K562 (cell line): Measurements from ENCODE around the gene TP53BP1. TPM values are rescaled to one million over a fixed set of nuclear protein-coding genes. Genes with fewer than 3 reads are reported as not detected.

ENCODE experiments used
- ATF3 ChIP-seq, 2 experiments: fragments of 450-650 bp in 1 of 2; sonication (generic) in 1 of 2; formaldehyde crosslinking in 1 of 2; IDR thresholded peaks in 1 of 2; conservative IDR thresholded peaks in 1 of 2; 2 replicates each; pipeline versions ENCODE4 v1.6.1 to v1.8.1; 2016 to 2023; ENCODE audit warnings: mild to moderate bottlenecking in 2 of 2, moderate library complexity in 2 of 2, inconsistent platforms in 1 of 2, missing genetic modification reagents in 1 of 2
- GABPA ChIP-seq: fragments of 200-800 bp; sonication (Bioruptor generic); conservative IDR thresholded peaks from 2 replicates; pipeline ENCODE4 v1.6.1; 2016; ENCODE audit warnings: low read depth, missing genetic modification characterization, missing compliant biosample characterization
- JUND ChIP-seq, 2 experiments: IDR thresholded peaks; 2 replicates in 1 of 2; 3 replicates in 1 of 2; pipeline ENCODE4 v1.6.1; 2011; ENCODE audit warnings: borderline replicate concordance in 2 of 2, low read depth in 2 of 2, low read length in 2 of 2, improper control_type of control experiment in 1 of 2, missing biosample characterization in 1 of 2, missing genetic modification characterization in 1 of 2, missing genetic modification reagents in 1 of 2
- MEIS2 ChIP-seq: fragments of 450-650 bp; IDR thresholded peaks from 2 replicates; pipeline ENCODE4 v1.6.1; 2014; ENCODE audit warnings: mild to moderate bottlenecking; ENCODE audit not compliant: partially characterized antibody
- PHF20 ChIP-seq: fragments of 450-650 bp; IDR thresholded peaks from 2 replicates; pipeline ENCODE4 v1.6.1; 2018; ENCODE audit not compliant: partially characterized antibody
- REST ChIP-seq, 2 experiments: fragments of 450-650 bp; formaldehyde crosslinking in 1 of 2; IDR thresholded peaks; 2 replicates each; pipeline versions ENCODE4 v1.4.0 to v1.6.1; 2014 to 2020; ENCODE audit warnings: mild to moderate bottlenecking in 2 of 2, borderline replicate concordance in 1 of 2, low read depth in 1 of 2
- SMARCA4 ChIP-seq: fragments of 450-650 bp; IDR thresholded peaks from 2 replicates; pipeline ENCODE4 v1.6.1; 2016
- SOX6 ChIP-seq: fragments of 450-650 bp; IDR thresholded peaks from 2 replicates; pipeline ENCODE4 v1.6.1; 2014; ENCODE audit warnings: mild to moderate bottlenecking
- XRCC5 ChIP-seq: fragments of 200-400 bp; formaldehyde crosslinking; IDR thresholded peaks from 2 replicates; pipeline ENCODE4 v1.6.1; 2017; ENCODE audit warnings: low read depth, mild to moderate bottlenecking, low read length
- ZNF184 ChIP-seq: sonication (generic); formaldehyde crosslinking; IDR thresholded peaks from 2 replicates; pipeline ENCODE4 v1.5.0; 2020; ENCODE audit warnings: missing genetic modification reagents
- polyA plus RNA-seq, 8 experiments: library from polyadenylated mRNA; depleted of rRNA in 4 of 8; stranded (reverse) in 5 of 8; unstranded in 3 of 8; fragments of >200 nt; fragmentation: Nextera tagmentation in 2 of 8; fragmentation: Illumina TruSeq in 1 of 8; extraction: Ambion mirVana in 2 of 8; extraction: Trizol in 1 of 8; gene quantifications; 2 replicates each; pipeline versions ENCODE4 v1.2.1 to v1.2.3, GENCODE V29; 2011 to 2014; ENCODE audit warnings: inconsistent platforms in 1 of 8, missing spikeins in 1 of 8
- total RNA-seq, 7 experiments: library from RNA; depleted of rRNA in 6 of 7; stranded (reverse); fragments of >200 nt in 6 of 7; fragmentation: Illumina TruSeq in 2 of 7; extraction: Trizol in 2 of 7; gene quantifications; 2 replicates each; pipeline versions ENCODE4 v1.2.1 to v1.2.3, GENCODE V29; 2011 to 2021; ENCODE audit warnings: low replicate concordance in 1 of 7
- TF ChIP-seq, protein P1 (sequence below), 3 experiments: IDR thresholded peaks in 2 of 3; conservative IDR thresholded peaks in 1 of 3; 2 replicates each; pipeline ENCODE4 v1.5.1; 2011 to 2012; ENCODE audit warnings: low read length in 3 of 3, mild to moderate bottlenecking in 3 of 3, control low read depth in 2 of 3, improper control_type of control experiment in 1 of 3, inconsistent platforms in 1 of 3, low read depth in 1 of 3, mixed read lengths in 1 of 3, moderate library complexity in 1 of 3; ENCODE audit not compliant: insufficient read depth in 2 of 3

The TP53BP1 gene
- total and polyA plus RNA-seq, 9 of the 15 experiments (the other 6 are each of a cell fraction or from before 2014, with no cell fraction given) = 5.7 to 63.3 (median 30.9) TPM

DNA sequence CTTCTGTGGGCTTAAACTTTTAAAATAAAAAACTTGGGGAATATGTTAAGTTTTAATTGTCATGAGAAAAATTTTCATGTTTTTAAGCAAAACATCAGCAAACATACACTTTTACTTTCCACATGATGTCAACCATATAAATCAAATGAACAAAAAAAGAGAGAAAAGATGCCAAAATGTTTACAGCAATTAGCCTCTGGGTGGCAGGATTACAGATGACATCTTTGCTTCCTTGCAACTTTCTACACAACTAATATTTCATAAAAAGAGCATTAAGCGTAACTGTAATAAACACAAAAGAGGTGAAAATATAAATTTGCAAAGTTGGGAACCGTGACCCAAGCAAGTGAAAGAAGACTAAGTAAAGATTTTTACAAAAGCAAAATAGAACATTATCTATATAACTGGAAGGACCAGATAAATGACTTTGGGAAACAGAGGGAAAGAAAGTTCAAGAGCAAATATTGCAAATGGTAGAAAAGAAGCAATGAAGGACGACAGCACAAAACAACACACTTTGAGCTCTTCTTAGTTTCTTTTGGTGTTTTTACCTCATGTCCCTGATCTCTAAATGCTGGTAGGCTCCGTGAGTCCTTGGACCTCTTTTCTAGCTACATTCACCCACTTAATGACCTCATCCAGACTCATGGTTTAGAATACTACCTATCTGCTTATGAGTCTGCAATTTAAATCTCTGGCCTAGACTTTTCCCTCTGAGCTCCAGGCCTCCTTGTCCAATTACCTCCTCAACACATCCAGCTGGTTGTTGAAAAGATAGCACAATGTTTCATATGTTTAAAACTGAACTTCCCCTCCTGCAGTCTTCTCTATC is 9.4 kb downstream of the TP53BP1 start (continued):
- TF ChIP-seq REST (IDR thresholded peaks at IDR 0.05; ENCODE audit: borderline replicate concordance) (peak; percentile 34; the same call in 1 of the 2 replicates), REST (CRISPR knock-in tag; IDR thresholded peaks at IDR 0.05; ENCODE audit: low read depth) (no peak), XRCC5 (no peak), PHF20 (no peak), GABPA (tag) (no peak), SMARCA4 (0 out of 2 replicates have a peak, but pooled peaks have one; percentile 17), ATF3 (IDR thresholded peaks at IDR 0.05) (peak; percentile 61), ATF3 (CRISPR knock-in tag; conservative IDR thresholded peaks at IDR 0.05) (no peak), MEIS2 (peak; percentile 69), ZNF184 (CRISPR knock-in tag) (0 out of 2 replicates have a peak, but pooled peaks have one; percentile 45), JUND (IDR thresholded peaks at IDR 0.05; ENCODE audit: borderline replicate concordance, low read depth, low read length) (no peak), JUND (tag; IDR thresholded peaks at IDR 0.05; ENCODE audit: borderline replicate concordance, low read depth, low read length) (peak; percentile 39; the same call in 1 of the 3 replicates), SOX6 (no peak)
- TF ChIP-seq, protein P1, sequence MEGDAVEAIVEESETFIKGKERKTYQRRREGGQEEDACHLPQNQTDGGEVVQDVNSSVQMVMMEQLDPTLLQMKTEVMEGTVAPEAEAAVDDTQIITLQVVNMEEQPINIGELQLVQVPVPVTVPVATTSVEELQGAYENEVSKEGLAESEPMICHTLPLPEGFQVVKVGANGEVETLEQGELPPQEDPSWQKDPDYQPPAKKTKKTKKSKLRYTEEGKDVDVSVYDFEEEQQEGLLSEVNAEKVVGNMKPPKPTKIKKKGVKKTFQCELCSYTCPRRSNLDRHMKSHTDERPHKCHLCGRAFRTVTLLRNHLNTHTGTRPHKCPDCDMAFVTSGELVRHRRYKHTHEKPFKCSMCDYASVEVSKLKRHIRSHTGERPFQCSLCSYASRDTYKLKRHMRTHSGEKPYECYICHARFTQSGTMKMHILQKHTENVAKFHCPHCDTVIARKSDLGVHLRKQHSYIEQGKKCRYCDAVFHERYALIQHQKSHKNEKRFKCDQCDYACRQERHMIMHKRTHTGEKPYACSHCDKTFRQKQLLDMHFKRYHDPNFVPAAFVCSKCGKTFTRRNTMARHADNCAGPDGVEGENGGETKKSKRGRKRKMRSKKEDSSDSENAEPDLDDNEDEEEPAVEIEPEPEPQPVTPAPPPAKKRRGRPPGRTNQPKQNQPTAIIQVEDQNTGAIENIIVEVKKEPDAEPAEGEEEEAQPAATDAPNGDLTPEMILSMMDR (IDR thresholded peaks at IDR 0.05 in 2 of 3, conservative IDR thresholded peaks at IDR 0.05 in 1 of 3; ENCODE audit: insufficient read depth in 2 of 3, low read depth in 1 of 3, low read length in 3 of 3) = peak in 2 of 3 experiments; percentile 11 to 49; a peak in 3 of 6 replicates
